AG04449 (cell line): Measurements from ENCODE around the gene TOX2.

ENCODE experiments used
- CTCF ChIA-PET: fragments of 350-600 bp; formaldehyde crosslinking; extraction: SDS; loops from one replicate; lab custom pipeline; 2021; ENCODE audit warnings: antibody characterized with exemption; lab: Yijun Ruan, JAX
- POLR2A ChIA-PET: fragments of 400-600, 350-600 bp; formaldehyde crosslinking; extraction: SDS; loops from one replicate; lab custom pipeline; 2020; ENCODE audit warnings: antibody characterized with exemption, inconsistent platforms; lab: Yijun Ruan, JAX
- DNase-seq: peaks from one replicate; pipeline ENCODE4 v3.0.0-alpha.2; 2010; ENCODE audit warnings: low read depth, low spot score
- H3K4me3 ChIP-seq: 2 replicates; pipeline ENCODE4 v1.5.1; 2011; ENCODE audit warnings: low read depth, mild to moderate bottlenecking, control low read depth, low read length
- CTCF ChIP-seq: IDR thresholded peaks from one replicate; pipeline ENCODE4 v1.5.1; 2011; ENCODE audit warnings: mild to moderate bottlenecking, moderate library complexity, low read length, control low read depth, inconsistent platforms; ENCODE audit not compliant: insufficient read depth; ENCODE audit errors: missing control alignments

TOX2 gene

DNA sequence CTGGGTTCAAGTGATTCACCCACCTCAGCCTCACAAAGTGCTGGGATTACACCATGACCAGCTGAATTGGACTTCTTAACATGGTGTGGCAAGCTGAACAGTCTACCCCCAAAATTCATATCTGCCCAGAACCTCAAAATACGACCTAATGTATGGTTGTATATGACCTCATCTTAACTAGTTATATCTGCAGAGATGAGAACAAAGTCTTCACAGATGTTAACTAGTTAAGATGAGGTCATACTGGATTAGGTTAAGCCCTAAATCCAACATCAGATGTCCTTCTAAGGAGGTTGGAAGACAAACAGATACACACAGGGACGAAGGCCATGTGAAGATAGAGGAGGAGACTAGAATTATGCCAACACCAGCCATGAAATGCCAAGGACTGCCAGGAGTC, 169.8 kb downstream of the TOX2 start:
- DNase-seq, result no peak
- no peak overlapping the region for H3K4me3 ChIP-seq
- TF ChIP-seq CTCF, result no peak
- ChIA-PET CTCF (interaction anchor here (2.1 to 19.5 kb wide), 3 partner anchors 106 to 547 kb away, joined by 9 to 453 read pairs (median 51); no protein-coding TSS in a partner anchor), POLR2A (no interaction called here)

DNA sequence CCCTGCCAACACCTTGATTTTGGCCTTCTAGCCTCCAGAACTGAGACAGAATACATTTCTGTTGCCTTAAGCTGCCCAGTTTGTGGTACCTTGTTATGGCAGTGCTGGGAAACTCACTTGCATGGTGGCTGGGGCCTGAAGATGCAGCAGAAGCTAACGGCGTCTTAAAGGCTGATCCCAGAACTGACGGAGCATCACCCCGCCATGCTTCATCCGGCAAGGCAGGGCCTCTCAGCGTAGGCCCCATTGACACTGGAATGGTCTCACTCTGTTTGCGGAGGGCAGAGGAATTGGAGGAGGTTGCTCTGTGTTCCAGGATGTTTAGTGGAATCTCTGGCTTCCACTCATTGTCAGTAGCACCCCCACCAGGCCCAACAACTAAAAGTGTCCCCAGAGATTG, 170.2 kb downstream of the TOX2 start:
- CTCF ChIA-PET, result interaction anchor here (2.1 to 19.5 kb wide), 2 partner anchors 105 to 338 kb away, joined by 9 to 453 read pairs; no protein-coding TSS in a partner anchor

GRCh38 chr20:44085616-44086434, 171.2 kb downstream of the TOX2 start:
- POLR2A ChIA-PET, result no interaction called here
- no peak for DNase-seq
- H3K4me3 ChIP-seq, result no peak overlapping the region
- no peak for TF ChIP-seq CTCF
- CTCF ChIA-PET, result interaction anchor here (1.5 to 19.5 kb wide), 2 partner anchors 9 to 339 kb away, joined by 5 to 453 read pairs; no protein-coding TSS in a partner anchor

More for the DNA sequence above, 170.2 kb downstream of the TOX2 start:
- TF ChIP-seq CTCF, result no peak
- POLR2A ChIA-PET, result no interaction called here
- DNase-seq, result no peak
- no peak overlapping the region for H3K4me3 ChIP-seq

DNA sequence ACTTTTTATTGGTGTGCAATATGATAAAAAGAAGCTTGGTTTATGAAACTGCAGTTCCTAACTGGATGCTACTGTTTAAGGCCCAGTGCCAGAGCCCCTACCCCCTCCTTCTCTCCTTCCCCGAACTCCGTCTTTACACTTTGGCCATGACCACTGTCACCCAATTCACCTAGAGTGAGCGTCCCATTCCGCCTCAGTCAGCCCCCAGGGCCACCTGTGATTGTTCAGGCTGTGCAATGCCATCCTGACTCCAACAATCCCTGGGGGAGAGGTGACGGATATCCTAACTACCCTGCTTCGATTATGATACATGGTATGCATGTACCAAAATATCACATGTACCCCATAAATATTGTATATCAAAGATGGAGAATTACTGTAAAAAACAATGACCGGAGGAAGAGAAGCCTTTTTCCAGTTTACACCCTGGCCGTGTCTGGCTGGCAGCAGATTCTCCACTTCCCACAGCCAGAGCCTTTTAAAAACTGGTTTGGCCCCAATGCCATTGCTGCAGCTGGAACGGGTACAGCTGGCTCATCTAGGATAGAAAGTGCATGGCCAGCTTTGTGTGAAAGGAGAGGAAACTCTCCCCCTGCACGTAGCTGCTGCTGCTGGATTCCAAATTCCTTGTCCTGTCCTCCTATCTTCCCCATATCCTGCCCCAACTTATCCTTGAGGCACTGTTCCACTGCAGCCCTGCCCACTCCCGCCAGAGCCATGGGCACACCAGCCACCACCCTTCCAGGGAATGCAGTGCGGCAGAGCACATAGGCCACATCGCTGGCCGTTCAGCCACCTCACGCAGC, 172.6 kb downstream of the TOX2 start:
- ChIA-PET CTCF (interaction anchor here (1.3 to 19.5 kb wide), 3 partner anchors 27 to 340 kb away, joined by 3 to 453 read pairs (median 4); no protein-coding TSS in a partner anchor), POLR2A (no interaction called here)
- H3K4me3 ChIP-seq, result no peak overlapping the region
- no peak for DNase-seq
- TF ChIP-seq CTCF, result no peak

DNA sequence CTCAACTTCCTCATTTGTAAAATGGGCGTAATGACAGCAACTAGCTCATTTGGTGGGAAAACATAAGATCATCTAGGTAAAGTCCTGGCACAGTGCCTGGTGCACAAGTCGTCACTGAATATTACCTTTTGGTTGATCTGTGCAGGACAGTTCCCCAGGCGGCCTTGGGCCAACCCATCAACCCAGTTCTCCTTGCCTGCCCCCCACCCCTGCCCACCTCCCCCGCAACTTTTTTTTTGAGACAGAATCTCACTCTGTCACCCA, 173.1 kb downstream of the TOX2 start:
- no peak for DNase-seq
- CTCF ChIA-PET, result interaction anchor here (1.3 to 19.5 kb wide), 3 partner anchors 26 to 341 kb away, joined by 3 to 453 read pairs (median 4); no protein-coding TSS in a partner anchor
- TF ChIP-seq CTCF, result no peak
- POLR2A ChIA-PET, result no interaction called here
- H3K4me3 ChIP-seq, result no peak overlapping the region
